SU-DHL-6 (cell line): ENCODE data around the gene LGSN.

Experiments
- H2AFZ ChIP-seq: fragments of 200-600 bp; sonication (generic); 2 replicates; pipeline ENCODE4 v1.6.1; 2014; ENCODE audit warnings: low read depth, mild to moderate bottlenecking, moderate library complexity, mixed read lengths, antibody characterized with exemption, low read length; ENCODE audit not compliant: severe bottlenecking
- H3F3A ChIP-seq: fragments of 200-600 bp; shearing (Covaris generic); 2 replicates; pipeline ENCODE4 v1.6.0; 2016; ENCODE audit warnings: antibody characterized with exemption, mild to moderate bottlenecking; ENCODE audit not compliant: insufficient read depth
- H3K27ac ChIP-seq: fragments of 200-600 bp; sonication (generic); 2 replicates; pipeline ENCODE4 v1.5.1; 2016; ENCODE audit warnings: low read depth, mild to moderate bottlenecking, low read length, moderate library complexity, mixed read lengths
- H3K27me3 ChIP-seq: fragments of 200-600 bp; sonication (generic), shearing (Covaris generic); 2 replicates; pipeline ENCODE4 v1.6.0; 2014; ENCODE audit warnings: mild to moderate bottlenecking, low read length
- H3K36me3 ChIP-seq: fragments of 200-600 bp; sonication (generic); 2 replicates; pipeline ENCODE4 v1.6.1; 2014; ENCODE audit warnings: mild to moderate bottlenecking, low read length, mixed read lengths
- H3K4me2 ChIP-seq: fragments of 300-600, 200-600 bp; shearing (Covaris generic), sonication (generic); 2 replicates; pipeline ENCODE4 v1.6.0; 2014; ENCODE audit warnings: low read length, low read depth, mild to moderate bottlenecking; ENCODE audit not compliant: poor library complexity, severe bottlenecking
- H3K4me3 ChIP-seq: fragments of 200-600 bp; sonication (generic); 2 replicates; pipeline ENCODE4 v1.5.1; 2014; ENCODE audit warnings: antibody characterized with exemption, low read length, mild to moderate bottlenecking, mixed read lengths; ENCODE audit not compliant: insufficient read depth, poor library complexity, severe bottlenecking
- H3K79me2 ChIP-seq: fragments of 200-600 bp; sonication (generic); 2 replicates; pipeline ENCODE4 v1.6.1; 2014; ENCODE audit warnings: mild to moderate bottlenecking, low read length, moderate library complexity; ENCODE audit not compliant: insufficient read depth
- H3K9ac ChIP-seq: fragments of 200-600 bp; sonication (generic); 2 replicates; pipeline ENCODE4 v1.7.0; 2014; ENCODE audit warnings: mild to moderate bottlenecking, low read length
- H3K9me2 ChIP-seq: fragments of 200-600 bp; sonication (generic); replicated peaks from 2 replicates; pipeline ENCODE4 v1.6.1; 2014; ENCODE audit warnings: low read length; ENCODE audit not compliant: insufficient read depth
- H3K9me3 ChIP-seq: fragments of 200-600 bp; sonication (generic); 2 replicates; pipeline ENCODE4 v1.6.1; 2014; ENCODE audit warnings: low read length, mixed read lengths; ENCODE audit not compliant: insufficient read depth
- H4K20me1 ChIP-seq: fragments of 200-600 bp; sonication (generic); 2 replicates; pipeline ENCODE4 v1.6.1; 2014; ENCODE audit warnings: low read depth, mild to moderate bottlenecking, antibody characterized with exemption, low read length, moderate library complexity, mixed read lengths
- EZH2phosphoT487 ChIP-seq: fragments of 200-600 bp; sonication (generic), shearing (Covaris generic); conservative IDR thresholded peaks from 2 replicates; pipeline ENCODE4 v1.6.1; 2018; ENCODE audit warnings: mild to moderate bottlenecking, antibody characterized with exemption, low read length, moderate library complexity, mixed read lengths
- TF ChIP-seq, protein P1 (sequence below): fragments of 200-600 bp; sonication (generic); IDR thresholded peaks from one replicate; pipeline ENCODE4 v1.5.1; 2017; ENCODE audit warnings: antibody characterized with exemption, mild to moderate bottlenecking, low read length, moderate library complexity; ENCODE audit not compliant: insufficient read depth, poor library complexity, severe bottlenecking

Gene LGSN

GRCh38 chr6:63352069-63352543 is 32.3 kb upstream of the LGSN start:
- H3K9me3 ChIP-seq = no peaks in the 10 kb centered on the region
- no peaks in the 10 kb centered on the region for H3K9me2 ChIP-seq
- H3K4me3 ChIP-seq = no peak overlapping the region
- no peak overlapping the region for H2AFZ ChIP-seq
- no peak overlapping the region for H3K27ac ChIP-seq
- no peaks in the 10 kb centered on the region for H3K79me2 ChIP-seq
- H3K4me2 ChIP-seq = peak overlapping the region; percentile 56
- no peaks in the 10 kb centered on the region for H4K20me1 ChIP-seq
- H3K36me3 ChIP-seq = no peaks in the 10 kb centered on the region
- H3F3A ChIP-seq = no peaks in the 10 kb centered on the region
- H3K9ac ChIP-seq = no peak overlapping the region
- no peak for TF ChIP-seq EZH2phosphoT487
- TF ChIP-seq, protein P1, sequence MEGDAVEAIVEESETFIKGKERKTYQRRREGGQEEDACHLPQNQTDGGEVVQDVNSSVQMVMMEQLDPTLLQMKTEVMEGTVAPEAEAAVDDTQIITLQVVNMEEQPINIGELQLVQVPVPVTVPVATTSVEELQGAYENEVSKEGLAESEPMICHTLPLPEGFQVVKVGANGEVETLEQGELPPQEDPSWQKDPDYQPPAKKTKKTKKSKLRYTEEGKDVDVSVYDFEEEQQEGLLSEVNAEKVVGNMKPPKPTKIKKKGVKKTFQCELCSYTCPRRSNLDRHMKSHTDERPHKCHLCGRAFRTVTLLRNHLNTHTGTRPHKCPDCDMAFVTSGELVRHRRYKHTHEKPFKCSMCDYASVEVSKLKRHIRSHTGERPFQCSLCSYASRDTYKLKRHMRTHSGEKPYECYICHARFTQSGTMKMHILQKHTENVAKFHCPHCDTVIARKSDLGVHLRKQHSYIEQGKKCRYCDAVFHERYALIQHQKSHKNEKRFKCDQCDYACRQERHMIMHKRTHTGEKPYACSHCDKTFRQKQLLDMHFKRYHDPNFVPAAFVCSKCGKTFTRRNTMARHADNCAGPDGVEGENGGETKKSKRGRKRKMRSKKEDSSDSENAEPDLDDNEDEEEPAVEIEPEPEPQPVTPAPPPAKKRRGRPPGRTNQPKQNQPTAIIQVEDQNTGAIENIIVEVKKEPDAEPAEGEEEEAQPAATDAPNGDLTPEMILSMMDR = peak; percentile 19
- no peaks in the 10 kb centered on the region for H3K27me3 ChIP-seq

- Histone ChIP-seq H3K9ac (no peak overlapping the region), H2AFZ (no peak overlapping the region), H3K4me3 (no peak overlapping the region)
Measured at GRCh38 chr6:63349401-63349800, 29.6 kb upstream of the LGSN start.

GRCh38 chr6:63348836-63349235 is 29.1 kb upstream of the LGSN start:
- no peak overlapping the region for H3K4me2 ChIP-seq
- H4K20me1 ChIP-seq = no peaks in the 10 kb centered on the region
- H3K4me3 ChIP-seq = no peak overlapping the region
- no peaks in the 10 kb centered on the region for H3K79me2 ChIP-seq
- TF ChIP-seq EZH2phosphoT487 = no peak
- TF ChIP-seq, protein P1 = no peak
- no peak overlapping the region for H2AFZ ChIP-seq
- no peaks in the 10 kb centered on the region for H3K9me2 ChIP-seq
- H3K9ac ChIP-seq = no peak overlapping the region
- no peaks in the 10 kb centered on the region for H3K27me3 ChIP-seq
- H3K9me3 ChIP-seq = no peaks in the 10 kb centered on the region
- no peaks in the 10 kb centered on the region for H3F3A ChIP-seq
- no peak overlapping the region for H3K27ac ChIP-seq
- H3K36me3 ChIP-seq = no peaks in the 10 kb centered on the region

More at GRCh38 chr6:63349401-63349800, 29.6 kb upstream of the LGSN start:
- Histone ChIP-seq H3K36me3 (no peaks in the 10 kb centered on the region), H3F3A (no peaks in the 10 kb centered on the region), H3K9me3 (no peaks in the 10 kb centered on the region), H3K27me3 (no peaks in the 10 kb centered on the region), H4K20me1 (no peaks in the 10 kb centered on the region), H3K79me2 (no peaks in the 10 kb centered on the region), H3K27ac (no peak overlapping the region), H3K4me2 (no peak overlapping the region), H3K9me2 (no peaks in the 10 kb centered on the region)
- TF ChIP-seq EZH2phosphoT487 = no peak
- TF ChIP-seq, protein P1 = no peak

DNA sequence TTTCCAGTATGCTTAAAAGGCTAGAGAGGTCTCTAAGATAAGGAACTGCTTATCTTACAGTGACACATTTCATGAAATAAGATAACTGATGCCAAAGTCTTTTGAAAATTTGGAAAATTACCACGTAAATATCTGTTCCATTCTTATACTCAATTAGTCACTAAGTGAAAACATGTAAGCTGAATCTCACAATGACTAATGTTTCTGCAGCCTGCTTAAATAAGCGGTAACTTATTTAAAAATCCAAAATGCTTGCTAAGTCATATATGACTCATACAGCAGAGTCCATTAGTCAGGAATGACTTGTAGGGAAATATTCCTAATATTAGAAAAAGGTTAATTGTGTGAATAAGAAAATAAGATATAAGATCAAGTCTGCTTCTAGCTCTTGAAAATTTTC is 27.8 kb upstream of the LGSN start:
- Histone ChIP-seq H3K27ac (no peak overlapping the region), H3F3A (no peaks in the 10 kb centered on the region), H2AFZ (no peak overlapping the region), H3K4me2 (no peak overlapping the region), H3K79me2 (no peaks in the 10 kb centered on the region), H4K20me1 (no peaks in the 10 kb centered on the region), H3K9me2 (no peaks in the 10 kb centered on the region), H3K4me3 (no peak overlapping the region), H3K36me3 (no peaks in the 10 kb centered on the region), H3K9ac (no peak overlapping the region), H3K9me3 (no peaks in the 10 kb centered on the region), H3K27me3 (no peaks in the 10 kb centered on the region)
- TF ChIP-seq EZH2phosphoT487 = no peak
- TF ChIP-seq, protein P1 = no peak
